Stomach (tissue), 9 donors: ENCODE measurements around the gene BCL2. TPM values are rescaled to one million over a fixed set of nuclear protein-coding genes. Genes with fewer than 3 reads are reported as not detected.

Experiments used
- DNase-seq, 2 donors: peaks; one replicate each; pipeline versions ENCODE4 v3.0.0 to v3.0.0-alpha.2; 2013 to 2019
- H3K27ac ChIP-seq, 5 donors: fragments of 200-600 bp in 4 of 5; sonication (generic) in 4 of 5; one replicate each; pipeline ENCODE4 v1.5.1; 2013 to 2019; ENCODE audit warnings: mild to moderate bottlenecking in 1 of 5, moderate library complexity in 1 of 5
- H3K27me3 ChIP-seq, 3 donors: fragments of 200-600 bp; sonication (generic); one replicate each; pipeline ENCODE4 v1.5.1; 2017 to 2019; ENCODE audit warnings: mixed run types in 1 of 3
- H3K36me3 ChIP-seq, 4 donors: fragments of 200-600 bp; sonication (generic); 1 replicate in 3 of 4; 2 replicates in 1 of 4; pipeline ENCODE4 v1.5.1; 2016 to 2019
- H3K4me1 ChIP-seq, 4 donors: fragments of 200-600 bp; sonication (generic); one replicate each; pipeline ENCODE4 v1.5.1; 2016 to 2019
- H3K4me3 ChIP-seq, 4 donors: fragments of 200-600 bp; sonication (generic) in 3 of 4; one replicate each; pipeline ENCODE4 v1.5.1; 2016 to 2019; ENCODE audit warnings: mild to moderate bottlenecking in 1 of 4
- H3K9me3 ChIP-seq, 4 donors: fragments of 200-600 bp; sonication (generic); one replicate each; pipeline ENCODE4 v1.5.1; 2016 to 2019
- CTCF ChIP-seq, 7 experiments: fragments of 450-650 bp in 4 of 7; fragments of 200-600 bp in 3 of 7; sonication (generic) in 3 of 7; IDR thresholded peaks; one replicate each; pipeline ENCODE4 v1.5.1; 2016 to 2019; ENCODE audit warnings: antibody characterized with exemption in 7 of 7, control low read depth in 2 of 7, mild to moderate bottlenecking in 1 of 7
- EP300 ChIP-seq: sonication (generic); formaldehyde crosslinking; IDR thresholded peaks from one replicate; pipeline ENCODE4 v1.6.1; 2017; ENCODE audit warnings: antibody characterized with exemption
- POLR2A ChIP-seq, 4 donors: fragments of 450-650 bp; IDR thresholded peaks; one replicate each; pipeline ENCODE4 v1.6.1; 2016; ENCODE audit warnings: antibody characterized with exemption in 4 of 4, control low read depth in 2 of 4, mild to moderate bottlenecking in 1 of 4, moderate library complexity in 1 of 4
- POLR2AphosphoS5 ChIP-seq, 3 donors: sonication (generic); formaldehyde crosslinking; IDR thresholded peaks; one replicate each; pipeline ENCODE4 v1.6.1; 2016; ENCODE audit warnings: antibody characterized with exemption in 3 of 3
- WGBS, 5 donors: extraction: QIAGEN DNeasy Blood & Tissue Kit in 3 of 5; methylation state at CpG; one replicate each; pipeline versions ENCODE4 v1.1.5 to v1.1.7; 2013 to 2018; 5-methylcytosine and 5-hydroxymethylcytosine counted together
- intact Hi-C: fragments of 100-400 bp; cut with DNase I; formaldehyde crosslinking; loops from one replicate; pipeline ENCODE4 v1.15.1; 2023; ENCODE audit warnings: low total_unique reads
- polyA plus RNA-seq, 3 donors: library from polyadenylated mRNA; stranded (reverse); fragments of 200-250 nt; gene quantifications; one replicate each; pipeline ENCODE4 v1.2.3, GENCODE V29; 2013
- total RNA-seq, 5 donors: library from RNA; depleted of rRNA; stranded (reverse); fragments of >200 nt; gene quantifications; one replicate each; pipeline versions ENCODE4 v1.1.0 to v1.2.3, GENCODE V29; 2014 to 2016
- donor health status: healthy with polysubstance abuse.
- donor health status: Bipolar disorder and iron deficiency.
- donor health status: healthy.

BCL2 gene
- total and polyA plus RNA-seq, 8 donors, result 1.5 to 53.9 (median 6.0) TPM

- Histone ChIP-seq H3K27ac (no peak overlapping the region), H3K27me3 (no peaks in the 10 kb centered on the region), H3K4me3 (no peak overlapping the region), H3K9me3 (no peaks in the 10 kb centered on the region), H3K4me1 (peaks cover 0 to 16% (median 7%) of the 10 kb centered on the region in 4 donors), H3K36me3 (no peaks in the 10 kb centered on the region)
- intact Hi-C loops, result no loop called here
- WGBS, 5 donors, result 59 to 83% (median 64%) methylated on average over 5 of the region's 5 CpGs
- TF ChIP-seq EP300 (no peak), POLR2A (IDR thresholded peaks at IDR 0.05) (no peak), CTCF (IDR thresholded peaks at IDR 0.05) (no peak), POLR2AphosphoS5 (IDR thresholded peaks at IDR 0.05) (no peak)
- no peak for DNase-seq
These were observed 206.9 kb downstream of the BCL2 start for GRCh38 chr18:63112706-63113105.

- Histone ChIP-seq H3K27me3 (no peaks in the 10 kb centered on the region), H3K4me1 (peaks cover 0 to 16% (median 7%) of the 10 kb centered on the region in 4 donors), H3K9me3 (no peaks in the 10 kb centered on the region), H3K4me3 (no peak overlapping the region), H3K27ac (no peak overlapping the region), H3K36me3 (no peaks in the 10 kb centered on the region)
- DNase-seq, result peak in 1 of 2 donors; percentile 56
- intact Hi-C loops, result no loop called here
- WGBS, 5 donors, result 24 to 50% (median 38%) methylated on average over 4 of the region's 4 CpGs
- no peak for TF ChIP-seq POLR2AphosphoS5 (IDR thresholded peaks at IDR 0.05)
- no peak for TF ChIP-seq POLR2A (IDR thresholded peaks at IDR 0.05)
- no peak for TF ChIP-seq CTCF (IDR thresholded peaks at IDR 0.05)
- TF ChIP-seq EP300, result no peak
These were observed 207.7 kb downstream of the BCL2 start for GRCh38 chr18:63111671-63112402.

GRCh38 chr18:63109802-63110201, 209.8 kb downstream of the BCL2 start:
- TF ChIP-seq CTCF (IDR thresholded peaks at IDR 0.05) (no peak), EP300 (no peak), POLR2AphosphoS5 (IDR thresholded peaks at IDR 0.05) (no peak), POLR2A (IDR thresholded peaks at IDR 0.05) (no peak)
- Histone ChIP-seq H3K9me3 (no peaks in the 10 kb centered on the region), H3K27ac (no peak overlapping the region), H3K4me1 (peaks cover 0 to 16% (median 7%) of the 10 kb centered on the region in 4 donors), H3K36me3 (no peaks in the 10 kb centered on the region), H3K27me3 (no peaks in the 10 kb centered on the region), H3K4me3 (no peak overlapping the region)
- WGBS, 5 donors, result 77 to 87% (median 82%) methylated on average over 4 of the region's 4 CpGs
- DNase-seq, result no peak
- intact Hi-C loops, result no loop called here

- WGBS, 5 donors, result 80 to 92% (median 87%) methylated on average over 5 of the region's 5 CpGs
- no peaks in the 10 kb centered on the region for H3K9me3 ChIP-seq
- H3K4me1 ChIP-seq, result peaks cover 0 to 16% (median 7%) of the 10 kb centered on the region in 4 donors
- H3K27me3 ChIP-seq, result no peaks in the 10 kb centered on the region
- intact Hi-C loops, result no loop called here
- no peak overlapping the region for H3K4me3 ChIP-seq
- no peak for TF ChIP-seq POLR2A (IDR thresholded peaks at IDR 0.05)
- no peak for TF ChIP-seq EP300
- TF ChIP-seq POLR2AphosphoS5 (IDR thresholded peaks at IDR 0.05), result no peak
- TF ChIP-seq CTCF (IDR thresholded peaks at IDR 0.05), result no peak
- no peak overlapping the region for H3K27ac ChIP-seq
- H3K36me3 ChIP-seq, result no peaks in the 10 kb centered on the region
- no peak for DNase-seq
These were observed 210.5 kb downstream of the BCL2 start for GRCh38 chr18:63109022-63109421.
